ENCODE data around the gene RUNX1.

RUNX1 gene

GRCh38 chr21:34980423-34981115, 68.5 kb downstream of the RUNX1 start:
- no peak for TF ChIP-seq CTCF (IDR thresholded peaks at IDR 0.05)

GRCh38 chr21:34979383-34979782, 69.7 kb downstream of the RUNX1 start:
- TF ChIP-seq CTCF (IDR thresholded peaks at IDR 0.05), result no peak

DNA sequence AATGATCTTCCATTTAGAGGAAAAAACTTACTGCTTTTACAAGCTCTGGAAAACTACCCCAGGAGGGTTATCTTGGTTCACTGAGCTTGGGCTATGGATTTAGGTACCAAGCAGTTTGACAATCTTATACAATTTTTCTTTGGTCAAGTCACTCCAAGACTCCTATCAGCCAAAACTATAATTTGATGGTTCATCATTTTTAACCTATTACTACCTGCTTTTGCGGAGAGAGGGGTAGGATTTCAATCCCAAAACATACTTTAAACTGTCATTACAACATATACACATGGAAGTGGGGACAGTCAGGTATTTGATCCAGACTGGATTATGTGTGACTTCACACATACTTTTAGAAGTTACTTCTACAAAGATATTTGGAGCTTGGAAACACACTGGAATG, 71.8 kb downstream of the RUNX1 start:
- no peak for TF ChIP-seq CTCF (IDR thresholded peaks at IDR 0.05)

GRCh38 chr21:34974162-34974981, 74.7 kb downstream of the RUNX1 start:
- TF ChIP-seq CTCF (IDR thresholded peaks at IDR 0.05), result no peak

GRCh38 chr21:34973685-34974084, 75.4 kb downstream of the RUNX1 start:
- no peak for TF ChIP-seq CTCF (IDR thresholded peaks at IDR 0.05)

GRCh38 chr21:34971656-34972055, 77.4 kb downstream of the RUNX1 start:
- TF ChIP-seq CTCF (IDR thresholded peaks at IDR 0.05), result no peak

- no peak for TF ChIP-seq CTCF (IDR thresholded peaks at IDR 0.05)
These were observed 78.5 kb downstream of the RUNX1 start for GRCh38 chr21:34970566-34970965.

All from LNCAP (cell line).